GM12878 (cell line): ENCODE measurements around the gene EFTUD2. TPM values are rescaled to one million over a fixed set of nuclear protein-coding genes. Genes with fewer than 3 reads are reported as not detected.

Experiments used
- ATAC-seq: fragments of 200-7000 bp; cut with Tn5 transposase; 3 replicates; pipeline ENCODE4 v1.9.1; 2020; ENCODE audit warnings: mild to moderate bottlenecking, moderate library complexity
- BruUV-seq: library from RNA; stranded (reverse); fragments of 400-500 nt; replicated peaks from 2 replicates; lab custom pipeline; 2021; lab: Mats Ljungman, UMichigan
- CTCF ChIA-PET: fragments of 300-600 bp; sonication (Branson Sonifier 250); formaldehyde crosslinking; extraction: SDS; loops from one replicate; lab custom pipeline; 2021; ENCODE audit warnings: inconsistent platforms; lab: Yijun Ruan, JAX
- POLR2A ChIA-PET: fragments of 350-600 bp; formaldehyde crosslinking; extraction: SDS; loops from one replicate; lab custom pipeline; 2021; ENCODE audit warnings: inconsistent platforms; lab: Charles Lee
- RAD21 ChIA-PET: fragments of 300-600 bp; sonication (Branson Sonifier 250); formaldehyde crosslinking; loops from one replicate; lab custom pipeline; 2023; ENCODE audit warnings: antibody characterized with exemption; ENCODE audit not compliant: unreplicated experiment; lab: Charles Lee
- SMC1A ChIA-PET: fragments of 300-600 bp; sonication (Branson Sonifier 250); formaldehyde crosslinking; loops from one replicate; lab custom pipeline; 2023; ENCODE audit not compliant: unreplicated experiment, uncharacterized antibody; lab: Charles Lee
- DNase-seq: peaks from one replicate; pipeline ENCODE4 v3.0.0-alpha.2; 2011; ENCODE audit warnings: low read depth, low spot score
- FAIRE-seq: peaks from 3 replicates; lab custom pipeline; 2011; peaks lifted over from hg19 to GRCh38; lab: Jason Lieb, UNC
- H2AFZ ChIP-seq: 2 replicates; pipeline ENCODE4 v1.6.0; 2011; ENCODE audit warnings: low read depth, low read length, control low read depth; ENCODE audit not compliant: control insufficient read depth
- H3K27ac ChIP-seq: 2 replicates; pipeline ENCODE4 v1.5.1; 2011; ENCODE audit warnings: control low read depth; ENCODE audit not compliant: control insufficient read depth, insufficient read depth
- H3K27me3 ChIP-seq, 2 experiments: replicated peaks in 1 of 2; 2 replicates each; pipeline versions ENCODE4 v1.6.0 to v1.6.1; 2011; ENCODE audit warnings: low read length in 1 of 2; ENCODE audit not compliant: control insufficient read depth in 2 of 2, insufficient read depth in 2 of 2
- H3K36me3 ChIP-seq, 2 experiments: 2 replicates each; pipeline ENCODE4 v1.5.1; 2011; ENCODE audit warnings: low read length in 1 of 2; ENCODE audit not compliant: control insufficient read depth in 2 of 2, insufficient read depth in 2 of 2
- H3K4me1 ChIP-seq: 2 replicates; pipeline ENCODE4 v1.6.1; 2011; ENCODE audit warnings: mild to moderate bottlenecking, low read length, moderate library complexity, mixed read lengths; ENCODE audit not compliant: control insufficient read depth, insufficient read depth
- H3K4me2 ChIP-seq: 2 replicates; pipeline ENCODE4 v1.6.0; 2011; ENCODE audit warnings: control low read depth; ENCODE audit not compliant: control insufficient read depth, insufficient read depth
- H3K4me3 ChIP-seq: fragments of 200-600 bp; sonication (generic); 2 replicates; pipeline ENCODE4 v1.5.1; 2016
- H3K79me2 ChIP-seq: 2 replicates; pipeline ENCODE4 v1.6.0; 2011; ENCODE audit warnings: low read length; ENCODE audit not compliant: control insufficient read depth, insufficient read depth
- H3K9ac ChIP-seq: 2 replicates; pipeline ENCODE4 v1.8.0; 2011; ENCODE audit warnings: low read length, control low read depth, mixed read lengths; ENCODE audit not compliant: control insufficient read depth, insufficient read depth
- H3K9me3 ChIP-seq: replicated peaks from 3 replicates; pipeline ENCODE4 v1.5.1; 2011; ENCODE audit warnings: mild to moderate bottlenecking, low read length; ENCODE audit not compliant: control insufficient read depth, insufficient read depth
- H4K20me1 ChIP-seq: 2 replicates; pipeline ENCODE4 v1.6.0; 2011; ENCODE audit not compliant: control insufficient read depth, insufficient read depth
- ASH2L ChIP-seq: fragments of 300-600, 200-600 bp; sonication (generic); IDR thresholded peaks from 2 replicates; pipeline ENCODE4 v1.6.1; 2017; ENCODE audit warnings: low read depth, mild to moderate bottlenecking, borderline replicate concordance
- BHLHE40 ChIP-seq, 2 experiments: fragments of 450-650 bp in 1 of 2; IDR thresholded peaks; 2 replicates each; pipeline ENCODE4 v1.6.1; 2011 to 2017; ENCODE audit warnings: low read depth in 2 of 2, borderline replicate concordance in 1 of 2, improper control_type of control experiment in 1 of 2, low read length in 1 of 2, mild to moderate bottlenecking in 1 of 2
- CEBPB ChIP-seq, 2 experiments: fragments of 150-350 bp in 1 of 2; IDR thresholded peaks; 2 replicates each; pipeline ENCODE4 v1.6.1; 2012 to 2014; ENCODE audit warnings: low read depth in 2 of 2, low read length in 2 of 2, borderline replicate concordance in 1 of 2, inconsistent platforms in 1 of 2
- CHD4 ChIP-seq: fragments of 200-600 bp; sonication (generic); IDR thresholded peaks from 2 replicates; pipeline ENCODE4 v1.6.1; 2016; ENCODE audit warnings: mild to moderate bottlenecking
- CREB1 ChIP-seq: IDR thresholded peaks from 2 replicates; pipeline ENCODE4 v1.6.1; 2012; ENCODE audit warnings: low read depth, mild to moderate bottlenecking, inconsistent platforms
- ESRRA ChIP-seq: IDR thresholded peaks from 2 replicates; pipeline ENCODE4 v1.6.1; 2012; ENCODE audit warnings: mild to moderate bottlenecking, low read length, improper control_type of control experiment
- HDAC2 ChIP-seq: fragments of 200-600 bp; sonication (generic); IDR thresholded peaks from 2 replicates; pipeline ENCODE4 v1.6.1; 2017
- PRDM15 ChIP-seq: fragments of 450-650 bp; formaldehyde crosslinking; IDR thresholded peaks from 2 replicates; pipeline ENCODE4 v1.4.0; 2020; ENCODE audit warnings: mild to moderate bottlenecking, moderate library complexity
- SMAD5 ChIP-seq: IDR thresholded peaks from 2 replicates; pipeline ENCODE4 v1.6.1; 2016; ENCODE audit warnings: antibody characterized with exemption, low read depth
- USF2 ChIP-seq: IDR thresholded peaks from 2 replicates; pipeline ENCODE4 v1.6.1; 2011; ENCODE audit warnings: low read depth, low read length, improper control_type of control experiment, borderline replicate concordance
- WGBS: methylation state at CpG from one replicate; pipeline ENCODE4 v1.1.6; 2016; ENCODE audit warnings: low lambda C conversion rate; ENCODE audit not compliant: insufficient replicate concordance, insufficient coverage; ENCODE audit errors: missing lambda C conversion rate; 5-methylcytosine and 5-hydroxymethylcytosine counted together
- in situ Hi-C: fragments of 300-500 bp; cut with MboI; formaldehyde crosslinking; loops from 9 replicates; pipeline ENCODE4 v1.14.3; 2018; ENCODE audit warnings: mixed read lengths
- intact Hi-C: fragments of 100-400 bp; cut with micrococcal nuclease; formaldehyde crosslinking; loops from one replicate; pipeline ENCODE4 v1.14.2; 2022; ENCODE audit not compliant: unreplicated experiment
- polyA plus RNA-seq, 11 experiments: library from polyadenylated mRNA; depleted of rRNA in 4 of 11; unstranded in 6 of 11; stranded (reverse) in 5 of 11; fragments of >200 nt; fragmentation: Nextera tagmentation in 4 of 11; fragmentation: Illumina TruSeq in 1 of 11; extraction: Ambion mirVana in 4 of 11; extraction: Trizol in 1 of 11; gene quantifications; 1 replicate in 1 of 11; 2 replicates in 10 of 11; pipeline versions ENCODE4 v1.2.1 to v1.2.3, GENCODE V29; 2011 to 2016; ENCODE audit warnings: inconsistent platforms in 2 of 11, missing spikeins in 2 of 11, low read depth in 1 of 11
- total RNA-seq, 4 experiments: library from RNA; depleted of rRNA in 3 of 4; stranded (reverse); fragments of >200 nt in 3 of 4; fragmentation: Illumina TruSeq in 1 of 4; extraction: Trizol in 1 of 4; gene quantifications; 2 replicates each; pipeline versions ENCODE4 v1.2.1 to v1.2.3, GENCODE V29; 2013 to 2021

EFTUD2 gene
- total and polyA plus RNA-seq, 10 of the 15 experiments (the other 5 are each of a cell fraction or from before 2014, with no cell fraction given): 33.0 to 198 (median 126) TPM

- no peak overlapping the region for H3K27ac ChIP-seq
- ChIA-PET SMC1A (interaction anchor here (1.0 to 2.5 kb wide), 2 partner anchors 8 to 11 kb away, joined by 4 to 7 read pairs; no protein-coding TSS in a partner anchor), CTCF (interaction anchor here (1.1 to 3.3 kb wide), 2 partner anchors 11 to 13 kb away, joined by 3 to 14 read pairs; no protein-coding TSS in a partner anchor), RAD21 (no interaction called here), POLR2A (no interaction called here)
- no peaks in the 10 kb centered on the region for H3K27me3 ChIP-seq
- intact Hi-C loops (no loop called here), in situ Hi-C loops (no loop called here)
- no TSS peak for BruUV-seq
- no peak overlapping the region for H3K9ac ChIP-seq
- no peak for DNase-seq
- FAIRE-seq: no peak
- H3K79me2 ChIP-seq: no peaks in the 10 kb centered on the region
- no peaks in the 10 kb centered on the region for H3K4me1 ChIP-seq
- no peaks in the 10 kb centered on the region for H3K9me3 ChIP-seq
- H4K20me1 ChIP-seq: no peaks in the 10 kb centered on the region
- TF ChIP-seq BHLHE40 (IDR thresholded peaks at IDR 0.05; ENCODE audit: borderline replicate concordance in 1 of 2, low read depth in 2 of 2, low read length in 1 of 2): no peak
- no peak for TF ChIP-seq USF2
- TF ChIP-seq CEBPB (IDR thresholded peaks at IDR 0.05; ENCODE audit: borderline replicate concordance in 1 of 2, low read depth in 2 of 2, low read length in 2 of 2): no peak
- H3K4me2 ChIP-seq: no peak overlapping the region
- H2AFZ ChIP-seq: no peak overlapping the region
- WGBS: 100% methylated on average over 5 of the region's 5 CpGs
- ATAC-seq: no peak
- no peak overlapping the region for H3K4me3 ChIP-seq
- peaks cover 48 to 72% of the 10 kb centered on the region in 2 experiments for H3K36me3 ChIP-seq
These were observed 32.1 kb upstream of the EFTUD2 start for GRCh38 chr17:44931376-44931775.

- 82% methylated on average over 6 of the region's 6 CpGs for WGBS
- H3K36me3 ChIP-seq: peaks cover 47 to 71% of the 10 kb centered on the region in 2 experiments
- DNase-seq (no peak), ATAC-seq (no peak), FAIRE-seq (no peak)
- no peak overlapping the region for H3K4me3 ChIP-seq
- in situ Hi-C loops: no loop called here
- no peak overlapping the region for H3K27ac ChIP-seq
- H2AFZ ChIP-seq: no peak overlapping the region
- intact Hi-C loops: no loop called here
- ChIA-PET CTCF (interaction anchor here (0.5 to 3.3 kb wide), 3 partner anchors 10 to 146 kb away, joined by 3 to 14 read pairs (median 3); no protein-coding TSS in a partner anchor), POLR2A (interaction anchor here (0.5 kb wide), 1 partner anchor 93 kb away, joined by 3 read pairs; no protein-coding TSS in a partner anchor), SMC1A (interaction anchor here (1.0 to 2.5 kb wide), 2 partner anchors 9 to 10 kb away, joined by 4 to 7 read pairs; no protein-coding TSS in a partner anchor), RAD21 (no interaction called here)
- H3K79me2 ChIP-seq: no peaks in the 10 kb centered on the region
- H3K9me3 ChIP-seq: no peaks in the 10 kb centered on the region
- no peaks in the 10 kb centered on the region for H3K27me3 ChIP-seq
- no peaks in the 10 kb centered on the region for H4K20me1 ChIP-seq
- H3K4me2 ChIP-seq: no peak overlapping the region
- BruUV-seq: no TSS peak
- no peak overlapping the region for H3K9ac ChIP-seq
- H3K4me1 ChIP-seq: no peaks in the 10 kb centered on the region
- TF ChIP-seq ESRRA (no peak), CHD4 (no peak), CREB1 (no peak), ASH2L (no peak), PRDM15 (CRISPR knock-in tag) (no peak), HDAC2 (no peak), SMAD5 (no peak)
These were observed 31.4 kb upstream of the EFTUD2 start for GRCh38 chr17:44930667-44931066.
